ENCODE results near the gene PPP1R13L.
"Not testable (repeated sequence)": the region's sequence is repeated elsewhere in the genome, so short reads cannot be mapped to it uniquely, and the experiment has no call there.

PPP1R13L gene

GRCh38 chr19:45344621-45345505 lies 60.0 kb downstream of the PPP1R13L start:
- H3K4me3 ChIP-seq (ENCODE audit: low read depth, low read length) = no peak overlapping the region
- DNase-seq (ENCODE audit: low read depth) = no peak
- no peak for TF ChIP-seq CTCF (IDR thresholded peaks at IDR 0.05; ENCODE audit: insufficient read depth, low read depth, low read length, missing control alignments)

DNA sequence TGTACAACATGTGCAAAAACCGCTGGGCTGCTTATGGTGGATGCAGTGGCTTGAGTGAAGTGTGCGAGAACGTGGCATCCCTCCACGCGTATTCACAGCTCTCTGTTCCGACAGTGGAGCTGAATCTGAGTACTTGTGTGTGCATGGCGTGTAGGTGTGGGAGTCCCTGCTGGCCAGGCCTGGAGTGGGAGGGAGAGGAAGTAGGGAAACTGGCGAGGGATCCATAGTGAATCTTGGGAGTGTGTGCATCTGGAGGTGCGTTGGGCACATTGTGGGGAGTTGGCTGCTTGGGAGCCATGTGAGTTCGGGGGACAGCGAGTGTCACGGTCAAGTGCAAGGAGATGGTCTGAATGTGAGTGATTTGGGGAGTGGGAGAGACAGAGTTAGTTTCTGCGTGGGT lies 62.0 kb downstream of the PPP1R13L start:
- TF ChIP-seq CTCF (IDR thresholded peaks at IDR 0.05; ENCODE audit: insufficient read depth, low read depth, low read length, missing control alignments) = no peak
- H3K4me3 ChIP-seq (ENCODE audit: low read depth, low read length) = no peak overlapping the region
- no peak for DNase-seq (ENCODE audit: low read depth)

DNA sequence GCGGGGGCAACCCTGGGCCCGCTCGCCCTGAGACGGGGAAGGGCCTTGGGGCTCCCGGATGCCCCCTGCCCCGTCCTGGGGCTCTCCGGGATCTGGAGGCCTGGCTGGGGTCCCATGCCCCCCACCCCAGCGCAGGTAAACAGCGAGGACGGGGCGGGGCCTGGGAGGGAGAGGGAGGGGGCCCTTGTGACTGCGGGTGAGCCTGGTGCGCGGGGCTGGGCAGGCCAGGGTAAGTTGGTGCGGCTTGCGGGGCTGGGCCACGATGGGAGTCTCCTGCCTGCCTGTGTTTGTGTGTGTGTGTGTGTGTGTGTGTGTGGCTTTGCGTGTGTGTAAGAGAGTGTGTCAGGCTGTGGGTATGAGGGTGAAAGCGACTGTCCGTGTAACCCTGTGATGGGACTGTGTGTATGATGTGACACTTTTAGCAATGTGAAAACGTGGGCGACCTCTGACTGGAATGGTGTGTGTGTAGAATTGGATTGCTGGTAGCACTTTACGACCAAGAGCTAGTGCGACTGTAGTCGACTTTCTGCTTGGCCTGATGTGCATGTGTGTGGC lies 63.9 kb downstream of the PPP1R13L start:
- no peak for TF ChIP-seq CTCF (IDR thresholded peaks at IDR 0.05; ENCODE audit: insufficient read depth, low read depth, low read length, missing control alignments)
- DNase-seq (ENCODE audit: low read depth) = no peak
- no peak overlapping the region for H3K4me3 ChIP-seq (ENCODE audit: low read depth, low read length)

GRCh38 chr19:45340232-45340898 lies 64.5 kb downstream of the PPP1R13L start, which contains the start of gene KLC3:
TSS of gene KLC3 (plus strand) at chr19:45340750. CDS start at chr19:45345542, 4,792 bp downstream.
- no peak for DNase-seq (ENCODE audit: low read depth)
- TF ChIP-seq CTCF (IDR thresholded peaks at IDR 0.05; ENCODE audit: insufficient read depth, low read depth, low read length, missing control alignments) = no peak
- no peak within 1 kb of the TSS for H3K4me3 ChIP-seq (ENCODE audit: low read depth, low read length)

GRCh38 chr19:45339629-45340028 lies 65.2 kb downstream of the PPP1R13L start:
- no peak overlapping the region for H3K4me3 ChIP-seq (ENCODE audit: low read depth, low read length)
- no peak for TF ChIP-seq CTCF (IDR thresholded peaks at IDR 0.05; ENCODE audit: insufficient read depth, low read depth, low read length, missing control alignments)
- no peak for DNase-seq (ENCODE audit: low read depth)

DNA sequence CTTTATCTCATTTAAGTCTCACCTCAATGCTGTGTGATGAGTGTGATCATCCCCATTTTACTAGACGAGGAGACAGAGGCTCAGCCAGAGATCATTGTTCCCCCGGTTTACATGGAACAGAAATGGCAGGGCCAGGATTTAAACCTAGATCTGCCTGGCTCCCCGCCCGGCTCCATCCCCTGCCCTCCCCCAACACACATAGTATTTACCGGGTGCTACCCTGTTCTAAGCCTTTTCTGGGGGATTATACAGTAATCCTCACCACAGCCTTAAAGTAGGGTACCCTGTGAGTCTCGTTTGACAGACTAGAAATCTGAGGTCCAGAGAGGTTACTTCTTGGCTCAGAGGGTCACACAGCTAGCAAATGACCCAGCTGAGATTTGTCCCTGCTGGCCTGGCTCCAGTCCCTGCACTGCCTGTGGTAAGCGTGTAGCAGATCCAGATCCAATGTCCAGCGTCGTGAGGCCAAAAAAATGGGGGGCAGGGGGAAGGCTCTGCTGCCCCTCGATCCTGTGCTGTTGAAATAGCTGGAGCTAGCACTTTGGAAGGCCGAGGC lies 68.1 kb downstream of the PPP1R13L start:
- no peak overlapping the region for H3K4me3 ChIP-seq (ENCODE audit: low read depth, low read length)
- TF ChIP-seq CTCF (IDR thresholded peaks at IDR 0.05; ENCODE audit: insufficient read depth, low read depth, low read length, missing control alignments) = no peak
- DNase-seq (ENCODE audit: low read depth) = no peak

- H3K4me3 ChIP-seq (ENCODE audit: low read depth, low read length); DNase-seq (ENCODE audit: low read depth): not testable (repeated sequence)
These were observed 70.0 kb downstream of the PPP1R13L start for GRCh38 chr19:45334881-45335280.

All from GM12865 (cell line).